ENCODE measurements around the gene TAL2.
A peak's percentile ranks its signal among the peaks of the same experiment; 100 is the strongest.

The TAL2 gene

DNA sequence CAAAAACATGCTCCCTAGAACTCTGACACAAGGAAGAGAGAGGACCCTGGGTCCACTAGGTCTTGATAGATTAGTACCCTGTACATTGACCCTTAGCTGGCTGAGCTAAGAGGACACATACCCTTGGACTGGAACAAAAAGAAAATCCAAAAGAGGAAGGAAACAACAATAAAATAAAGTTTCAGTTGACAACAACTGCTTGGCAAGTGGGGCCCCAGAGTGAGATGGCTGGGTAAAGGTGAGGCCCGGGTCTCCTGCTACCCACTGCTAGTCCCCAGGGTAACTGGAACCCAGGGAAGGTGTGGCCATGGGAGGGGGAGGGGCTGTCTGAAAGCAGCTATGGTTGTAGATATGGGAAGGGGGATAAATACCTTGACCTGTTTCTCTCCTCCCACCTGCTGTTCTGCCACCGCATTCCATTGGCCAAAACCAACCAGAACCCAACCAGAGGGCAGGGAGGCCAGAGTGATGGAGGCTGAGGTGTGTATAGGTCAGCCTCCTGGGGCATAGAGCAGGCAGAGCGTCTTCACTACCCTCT lies 11.7 kb downstream of the TAL2 start:
- H3K4me3 ChIP-seq (ENCODE audit: low read depth, low read length): no peak overlapping the region
- TF ChIP-seq, protein P1, sequence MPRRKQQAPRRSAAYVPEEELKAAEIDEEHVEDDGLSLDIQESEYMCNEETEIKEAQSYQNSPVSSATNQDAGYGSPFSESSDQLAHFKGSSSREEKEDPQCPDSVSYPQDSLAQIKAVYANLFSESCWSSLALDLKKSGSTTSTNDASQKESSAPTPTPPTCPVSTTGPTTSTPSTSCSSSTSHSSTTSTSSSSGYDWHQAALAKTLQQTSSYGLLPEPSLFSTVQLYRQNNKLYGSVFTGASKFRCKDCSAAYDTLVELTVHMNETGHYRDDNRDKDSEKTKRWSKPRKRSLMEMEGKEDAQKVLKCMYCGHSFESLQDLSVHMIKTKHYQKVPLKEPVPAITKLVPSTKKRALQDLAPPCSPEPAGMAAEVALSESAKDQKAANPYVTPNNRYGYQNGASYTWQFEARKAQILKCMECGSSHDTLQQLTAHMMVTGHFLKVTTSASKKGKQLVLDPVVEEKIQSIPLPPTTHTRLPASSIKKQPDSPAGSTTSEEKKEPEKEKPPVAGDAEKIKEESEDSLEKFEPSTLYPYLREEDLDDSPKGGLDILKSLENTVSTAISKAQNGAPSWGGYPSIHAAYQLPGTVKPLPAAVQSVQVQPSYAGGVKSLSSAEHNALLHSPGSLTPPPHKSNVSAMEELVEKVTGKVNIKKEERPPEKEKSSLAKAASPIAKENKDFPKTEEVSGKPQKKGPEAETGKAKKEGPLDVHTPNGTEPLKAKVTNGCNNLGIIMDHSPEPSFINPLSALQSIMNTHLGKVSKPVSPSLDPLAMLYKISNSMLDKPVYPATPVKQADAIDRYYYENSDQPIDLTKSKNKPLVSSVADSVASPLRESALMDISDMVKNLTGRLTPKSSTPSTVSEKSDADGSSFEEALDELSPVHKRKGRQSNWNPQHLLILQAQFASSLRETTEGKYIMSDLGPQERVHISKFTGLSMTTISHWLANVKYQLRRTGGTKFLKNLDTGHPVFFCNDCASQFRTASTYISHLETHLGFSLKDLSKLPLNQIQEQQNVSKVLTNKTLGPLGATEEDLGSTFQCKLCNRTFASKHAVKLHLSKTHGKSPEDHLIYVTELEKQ (tag by site-specific recombination; IDR thresholded peaks at IDR 0.05; ENCODE audit: borderline replicate concordance): no peak
- TF ChIP-seq ZNF221 (tag by site-specific recombination; IDR thresholded peaks at IDR 0.05; ENCODE audit: borderline replicate concordance): no peak
- ChIA-PET CTCF (interaction anchor here (0.6 kb wide), 2 partner anchors 19 to 1122 kb away, joined by 3 read pairs; no protein-coding TSS in a partner anchor), POLR2A (no interaction called here)
- no peaks in the 10 kb centered on the region for H3K36me3 ChIP-seq (ENCODE audit: control insufficient read depth in 2 of 2, insufficient read depth in 1 of 2, low read length in 2 of 2)
- H3K27ac ChIP-seq (ENCODE audit: extremely low read depth, low read depth, low read length): no peak overlapping the region
- H3K4me1 ChIP-seq (ENCODE audit: control insufficient read depth, insufficient read depth, low read length): no peaks in the 10 kb centered on the region
- H3K9me3 ChIP-seq (ENCODE audit: control insufficient read depth, insufficient read depth, low read depth, low read length): no peaks in the 10 kb centered on the region

DNA sequence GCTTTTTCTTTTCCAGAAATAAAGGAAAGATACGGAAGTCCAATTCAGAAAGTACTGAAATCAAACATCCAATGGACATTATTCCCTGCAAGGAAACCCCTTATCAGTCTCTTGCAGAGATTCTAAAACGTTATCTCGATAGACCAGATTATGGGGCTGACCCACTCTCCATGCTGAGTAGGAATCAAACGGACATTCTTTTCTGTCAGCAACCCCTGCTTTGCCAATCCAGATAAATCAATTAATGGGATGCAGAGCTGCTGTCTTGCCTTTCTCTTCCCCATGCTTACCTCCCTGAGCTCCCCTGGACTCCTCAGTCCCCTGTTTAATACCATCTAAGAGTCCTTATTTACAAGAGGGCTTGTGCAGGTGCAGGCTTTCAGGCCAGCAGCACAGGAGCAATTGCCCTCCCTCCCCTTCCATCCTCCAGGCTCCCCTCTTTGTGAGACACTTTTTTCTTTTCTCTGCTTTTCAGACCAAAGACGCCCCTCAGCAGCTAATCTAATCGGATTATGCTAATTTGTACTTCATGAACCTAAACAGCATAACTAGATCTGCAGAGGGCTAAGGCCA lies 14.2 kb downstream of the TAL2 start:
- POLR2A ChIA-PET: no interaction called here
- CTCF ChIA-PET: interaction anchor here (1.8 kb wide), 1 partner anchor 42 kb away, joined by 8 read pairs; no protein-coding TSS in a partner anchor

DNA sequence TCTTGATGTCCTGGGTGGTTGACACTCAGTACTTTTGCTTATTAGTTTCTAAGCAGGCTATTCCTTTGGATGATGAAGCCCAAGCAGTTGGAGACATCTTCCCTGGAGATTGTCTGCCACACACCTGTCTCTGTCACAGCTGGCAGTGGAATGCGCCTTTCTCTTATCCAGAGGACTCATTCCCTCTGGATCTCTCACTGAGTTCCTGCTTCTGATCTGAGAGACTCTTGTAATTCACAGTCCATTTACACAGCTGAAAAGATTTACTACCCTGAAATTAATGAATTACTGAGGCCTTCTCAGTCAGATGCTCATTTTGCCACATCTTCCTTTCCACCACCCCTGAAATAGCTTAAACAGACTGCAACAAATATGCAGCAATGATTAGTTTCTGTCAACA lies 15.9 kb downstream of the TAL2 start:
- Histone ChIP-seq H3K4me3 (ENCODE audit: low read depth, low read length) (no peak overlapping the region), H3K27ac (ENCODE audit: extremely low read depth, low read depth, low read length) (no peak overlapping the region), H3K36me3 (ENCODE audit: control insufficient read depth in 2 of 2, insufficient read depth in 1 of 2, low read length in 2 of 2) (no peaks in the 10 kb centered on the region), H3K9me3 (ENCODE audit: control insufficient read depth, insufficient read depth, low read depth, low read length) (no peaks in the 10 kb centered on the region), H3K4me1 (ENCODE audit: control insufficient read depth, insufficient read depth, low read length) (no peaks in the 10 kb centered on the region)
- CTCF ChIA-PET: interaction anchor here (0.8 to 1.8 kb wide), 3 partner anchors 37 to 45 kb away, joined by 3 to 8 read pairs (median 3); no protein-coding TSS in a partner anchor
- POLR2A ChIA-PET: no interaction called here
- TF ChIP-seq, protein P2, sequence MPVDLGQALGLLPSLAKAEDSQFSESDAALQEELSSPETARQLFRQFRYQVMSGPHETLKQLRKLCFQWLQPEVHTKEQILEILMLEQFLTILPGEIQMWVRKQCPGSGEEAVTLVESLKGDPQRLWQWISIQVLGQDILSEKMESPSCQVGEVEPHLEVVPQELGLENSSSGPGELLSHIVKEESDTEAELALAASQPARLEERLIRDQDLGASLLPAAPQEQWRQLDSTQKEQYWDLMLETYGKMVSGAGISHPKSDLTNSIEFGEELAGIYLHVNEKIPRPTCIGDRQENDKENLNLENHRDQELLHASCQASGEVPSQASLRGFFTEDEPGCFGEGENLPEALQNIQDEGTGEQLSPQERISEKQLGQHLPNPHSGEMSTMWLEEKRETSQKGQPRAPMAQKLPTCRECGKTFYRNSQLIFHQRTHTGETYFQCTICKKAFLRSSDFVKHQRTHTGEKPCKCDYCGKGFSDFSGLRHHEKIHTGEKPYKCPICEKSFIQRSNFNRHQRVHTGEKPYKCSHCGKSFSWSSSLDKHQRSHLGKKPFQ (tag by site-specific recombination; IDR thresholded peaks at IDR 0.05): no peak
- TF ChIP-seq FEZF1 (tag by site-specific recombination; IDR thresholded peaks at IDR 0.05) (peak; percentile 61), ZNF777 (tag by site-specific recombination; IDR thresholded peaks at IDR 0.05; ENCODE audit: borderline replicate concordance) (no peak), ZNF146 (tag by site-specific recombination; IDR thresholded peaks at IDR 0.05) (no peak), ZNF354C (tag by site-specific recombination; IDR thresholded peaks at IDR 0.05; ENCODE audit: borderline replicate concordance, low read depth) (no peak)

More for the DNA sequence above, 14.2 kb downstream of the TAL2 start:
- no peaks in the 10 kb centered on the region for H3K36me3 ChIP-seq (ENCODE audit: control insufficient read depth in 2 of 2, insufficient read depth in 1 of 2, low read length in 2 of 2)
- no peaks in the 10 kb centered on the region for H3K9me3 ChIP-seq (ENCODE audit: control insufficient read depth, insufficient read depth, low read depth, low read length)
- no peaks in the 10 kb centered on the region for H3K4me1 ChIP-seq (ENCODE audit: control insufficient read depth, insufficient read depth, low read length)
- no peak overlapping the region for H3K27ac ChIP-seq (ENCODE audit: extremely low read depth, low read depth, low read length)
- no peak for TF ChIP-seq ZBTB17 (tag by site-specific recombination; IDR thresholded peaks at IDR 0.05)
- no peak for TF ChIP-seq ZNF670 (tag by site-specific recombination; IDR thresholded peaks at IDR 0.05; ENCODE audit: low read depth)
- TF ChIP-seq MEIS1 (CRISPR knock-in tag; IDR thresholded peaks at IDR 0.05; ENCODE audit: borderline replicate concordance): no peak
- TF ChIP-seq ZNF654 (tag by site-specific recombination; IDR thresholded peaks at IDR 0.05; ENCODE audit: low read depth): no peak
- no peak for TF ChIP-seq ZNF600 (tag by site-specific recombination; IDR thresholded peaks at IDR 0.05)
- no peak for TF ChIP-seq ZNF223 (tag by site-specific recombination; IDR thresholded peaks at IDR 0.05)
- TF ChIP-seq ZBTB48 (tag by site-specific recombination; IDR thresholded peaks at IDR 0.05): no peak
- no peak for TF ChIP-seq ZNF792 (tag by site-specific recombination; IDR thresholded peaks at IDR 0.05)
- no peak overlapping the region for H3K4me3 ChIP-seq (ENCODE audit: low read depth, low read length)
